GM21423 (cell line): ENCODE data around the gene BCAS4.

Experiments used
- ATAC-seq: cut with Tn5 transposase; IDR thresholded peaks from one replicate; pipeline ENCODE4 v1.9.1; 2021; ENCODE audit warnings: mild to moderate bottlenecking, moderate library complexity; ENCODE audit not compliant: unreplicated experiment

The BCAS4 gene

GRCh38 chr20:50850721-50851286 lies 55.9 kb downstream of the BCAS4 start:
- ATAC-seq: no peak

GRCh38 chr20:50852085-50852484 lies 57.2 kb downstream of the BCAS4 start:
- no peak for ATAC-seq

GRCh38 chr20:50854506-50855249 lies 59.8 kb downstream of the BCAS4 start:
- no peak for ATAC-seq

GRCh38 chr20:50855498-50856474 lies 60.9 kb downstream of the BCAS4 start:
- no peak for ATAC-seq

- no peak for ATAC-seq
Observed at GRCh38 chr20:50856475-50857041, 61.7 kb downstream of the BCAS4 start.

GRCh38 chr20:50857348-50857747 lies 62.5 kb downstream of the BCAS4 start:
- no peak for ATAC-seq

GRCh38 chr20:50858525-50858924 lies 63.7 kb downstream of the BCAS4 start:
- ATAC-seq: no peak

- ATAC-seq: no peak
Observed at GRCh38 chr20:50859161-50859560, 64.3 kb downstream of the BCAS4 start.

GRCh38 chr20:50861012-50861411 lies 66.2 kb downstream of the BCAS4 start:
- no peak for ATAC-seq

GRCh38 chr20:50862546-50862945 lies 67.7 kb downstream of the BCAS4 start:
- ATAC-seq: no peak

GRCh38 chr20:50865114-50865513 lies 70.3 kb downstream of the BCAS4 start:
- no peak for ATAC-seq

- ATAC-seq: no peak
Observed at GRCh38 chr20:50865591-50865990, 70.7 kb downstream of the BCAS4 start.

- ATAC-seq: no peak
Observed at GRCh38 chr20:50866036-50866685, 71.3 kb downstream of the BCAS4 start.

- no peak for ATAC-seq
Observed at GRCh38 chr20:50866831-50867230, 72.0 kb downstream of the BCAS4 start.

- no peak for ATAC-seq
Observed at GRCh38 chr20:50867805-50868204, 72.9 kb downstream of the BCAS4 start.

GRCh38 chr20:50868509-50869495 lies 73.9 kb downstream of the BCAS4 start:
- ATAC-seq: no peak

GRCh38 chr20:50870561-50871161 lies 75.8 kb downstream of the BCAS4 start:
- ATAC-seq: no peak

- ATAC-seq: no peak
Observed at GRCh38 chr20:50872560-50873425, 77.9 kb downstream of the BCAS4 start.
